GM21423 (cell line): ENCODE data around the gene FAM240A.

Experiments
- ATAC-seq: cut with Tn5 transposase; IDR thresholded peaks from one replicate; pipeline ENCODE4 v1.9.1; 2021; ENCODE audit warnings: mild to moderate bottlenecking, moderate library complexity; ENCODE audit not compliant: unreplicated experiment

FAM240A gene

DNA sequence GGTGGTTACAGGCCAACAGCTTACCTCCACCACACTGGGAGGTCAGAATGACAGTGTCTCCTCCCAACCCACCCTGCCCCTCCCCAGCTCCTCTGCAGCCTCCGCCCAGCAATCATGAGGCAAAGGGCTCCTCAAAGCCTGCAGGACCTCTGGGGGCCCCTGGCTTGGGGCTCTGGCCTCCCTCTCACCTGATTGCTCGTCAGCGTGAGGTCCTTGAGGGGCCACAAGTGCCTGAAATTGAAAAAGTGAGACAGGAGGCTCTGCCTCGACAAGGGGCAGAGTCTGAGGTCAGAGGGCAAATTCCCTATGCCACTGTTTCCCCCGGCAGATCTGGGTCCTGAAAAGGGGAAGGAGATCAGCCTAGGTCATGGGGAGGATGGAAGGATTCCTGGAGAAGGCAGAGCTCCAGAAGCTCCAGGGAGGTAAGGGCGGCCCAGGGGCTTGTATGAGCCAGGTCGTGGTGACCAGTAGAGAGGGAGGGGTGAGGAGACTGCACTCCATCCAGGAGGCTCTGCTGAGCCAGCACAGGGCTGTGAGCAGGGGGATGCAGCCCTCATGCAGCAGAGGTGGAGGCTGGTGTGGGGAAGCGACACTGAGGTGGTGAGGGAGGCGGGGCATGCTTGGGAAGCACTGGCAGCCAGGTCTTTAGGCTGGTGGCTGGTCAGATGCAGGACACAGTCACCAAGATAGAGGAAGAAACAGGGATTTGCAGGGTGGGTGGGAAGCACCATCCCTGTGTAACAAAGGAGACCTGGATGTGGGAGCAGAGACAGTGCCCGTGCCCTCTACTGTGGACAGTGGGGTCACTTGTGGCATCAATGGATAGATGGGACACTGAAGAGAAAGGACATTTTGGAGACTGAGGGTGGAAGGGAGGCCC lies 61.1 kb downstream of the FAM240A start:
- ATAC-seq: no peak

DNA sequence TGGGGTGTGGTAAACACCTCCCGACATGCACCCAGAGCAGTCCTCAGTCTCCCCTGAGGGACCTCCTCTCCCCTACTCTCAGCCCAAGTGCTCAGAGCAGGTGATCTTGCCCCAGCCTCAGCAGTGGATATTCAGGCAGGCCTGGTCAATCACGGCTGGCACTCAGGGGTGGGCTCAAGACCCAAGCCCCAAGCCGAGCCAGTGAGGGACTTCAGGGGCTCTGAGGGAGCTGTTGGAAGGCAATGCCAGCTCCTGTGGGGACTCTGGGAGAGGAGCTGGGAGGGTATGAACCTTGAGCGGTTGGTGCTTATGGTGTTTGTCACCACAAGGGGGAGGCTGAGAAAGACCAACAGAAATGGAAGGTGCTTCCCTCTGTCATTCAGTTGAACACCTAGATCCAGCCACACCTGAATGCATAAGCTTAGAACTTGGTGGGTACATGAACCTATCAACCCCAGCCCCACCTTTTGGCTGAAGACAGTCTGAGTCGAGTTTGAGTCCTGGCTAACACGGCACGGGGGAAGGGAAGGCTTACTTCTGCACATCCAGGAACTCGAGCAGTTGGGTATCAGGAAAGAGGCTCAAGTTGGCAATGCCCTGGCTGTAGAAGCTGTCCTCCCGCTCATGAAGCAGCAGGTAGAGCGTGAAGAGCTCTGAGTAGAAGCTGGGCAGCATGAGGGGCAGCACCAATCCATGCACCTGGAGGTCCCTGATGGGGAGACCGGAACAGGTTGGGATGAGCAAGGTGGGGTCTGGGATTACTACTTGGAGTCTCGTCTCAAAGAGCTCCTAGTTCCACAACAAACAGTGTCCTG lies 61.9 kb downstream of the FAM240A start:
- ATAC-seq: no peak

DNA sequence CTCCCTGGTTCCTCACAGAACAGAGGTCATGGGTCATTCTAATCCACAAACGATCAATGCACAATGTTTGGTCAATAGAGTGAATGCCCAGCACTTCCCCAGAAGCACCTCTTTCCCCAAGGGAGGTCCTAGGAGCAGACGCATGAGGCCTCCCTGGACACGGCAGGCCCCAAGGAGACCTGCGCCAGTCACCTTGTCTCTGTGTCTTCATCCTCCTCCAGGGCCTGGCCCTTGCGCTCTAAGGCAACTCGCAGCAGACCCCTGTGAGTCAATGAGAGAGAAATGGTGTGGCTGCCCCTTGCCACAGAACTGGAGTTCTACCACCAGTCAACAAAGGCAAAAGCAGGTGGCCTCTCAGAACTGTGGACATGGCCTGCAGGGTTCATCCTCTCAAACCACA lies 63.1 kb downstream of the FAM240A start:
- ATAC-seq: no peak
